Measurements from ENCODE around the gene ALG6.

ALG6 gene

GRCh38 chr1:63381741-63382140 is 14.3 kb downstream of the ALG6 start:
- H3K36me3 ChIP-seq (ENCODE audit: control insufficient read depth, insufficient read depth, low read length): peaks cover 1% of the 10 kb centered on the region; the same call in 1 of the 2 replicates
- H3K27me3 ChIP-seq (replicated peaks; ENCODE audit: control insufficient read depth, insufficient read depth, low read length): no peaks in the 10 kb centered on the region
- no peak for DNase-seq (ENCODE audit: extremely low read depth, insufficient read length)
- TF ChIP-seq CTCF (IDR thresholded peaks at IDR 0.05; ENCODE audit: insufficient read depth, low read length, poor library complexity, severe bottlenecking): no peak
- no peak overlapping the region for H3K4me3 ChIP-seq (replicated peaks; ENCODE audit: low read depth, low read length)

GRCh38 chr1:63401945-63402344 is 34.5 kb downstream of the ALG6 start:
- Histone ChIP-seq H3K36me3 (ENCODE audit: control insufficient read depth, insufficient read depth, low read length) (no peaks in the 10 kb centered on the region; the same call in 1 of the 2 replicates), H3K4me3 (replicated peaks; ENCODE audit: low read depth, low read length) (no peak overlapping the region), H3K27me3 (replicated peaks; ENCODE audit: control insufficient read depth, insufficient read depth, low read length) (no peaks in the 10 kb centered on the region)
- no peak for TF ChIP-seq CTCF (IDR thresholded peaks at IDR 0.05; ENCODE audit: insufficient read depth, low read length, poor library complexity, severe bottlenecking)
- no peak for DNase-seq (ENCODE audit: extremely low read depth, insufficient read length)

- Histone ChIP-seq H3K4me3 (replicated peaks; ENCODE audit: low read depth, low read length) (no peak overlapping the region), H3K36me3 (ENCODE audit: control insufficient read depth, insufficient read depth, low read length) (no peaks in the 10 kb centered on the region; the same call in 1 of the 2 replicates), H3K27me3 (replicated peaks; ENCODE audit: control insufficient read depth, insufficient read depth, low read length) (no peaks in the 10 kb centered on the region)
- no peak for DNase-seq (ENCODE audit: extremely low read depth, insufficient read length)
- no peak for TF ChIP-seq CTCF (IDR thresholded peaks at IDR 0.05; ENCODE audit: insufficient read depth, low read length, poor library complexity, severe bottlenecking)
These were observed 36.0 kb downstream of the ALG6 start for GRCh38 chr1:63403386-63403785.

GRCh38 chr1:63405021-63405420 is 37.6 kb downstream of the ALG6 start:
- TF ChIP-seq CTCF (IDR thresholded peaks at IDR 0.05; ENCODE audit: insufficient read depth, low read length, poor library complexity, severe bottlenecking): no peak
- Histone ChIP-seq H3K4me3 (replicated peaks; ENCODE audit: low read depth, low read length) (no peak overlapping the region), H3K36me3 (ENCODE audit: control insufficient read depth, insufficient read depth, low read length) (no peaks in the 10 kb centered on the region), H3K27me3 (replicated peaks; ENCODE audit: control insufficient read depth, insufficient read depth, low read length) (no peaks in the 10 kb centered on the region)
- DNase-seq (ENCODE audit: extremely low read depth, insufficient read length): no peak

GRCh38 chr1:63405987-63406386 is 38.6 kb downstream of the ALG6 start:
- TF ChIP-seq CTCF (IDR thresholded peaks at IDR 0.05; ENCODE audit: insufficient read depth, low read length, poor library complexity, severe bottlenecking): no peak
- Histone ChIP-seq H3K4me3 (replicated peaks; ENCODE audit: low read depth, low read length) (no peak overlapping the region), H3K27me3 (replicated peaks; ENCODE audit: control insufficient read depth, insufficient read depth, low read length) (no peaks in the 10 kb centered on the region), H3K36me3 (ENCODE audit: control insufficient read depth, insufficient read depth, low read length) (no peaks in the 10 kb centered on the region)
- no peak for DNase-seq (ENCODE audit: extremely low read depth, insufficient read length)

GRCh38 chr1:63407002-63407401 is 39.6 kb downstream of the ALG6 start:
- no peak for DNase-seq (ENCODE audit: extremely low read depth, insufficient read length)
- TF ChIP-seq CTCF (IDR thresholded peaks at IDR 0.05; ENCODE audit: insufficient read depth, low read length, poor library complexity, severe bottlenecking): no peak
- Histone ChIP-seq H3K4me3 (replicated peaks; ENCODE audit: low read depth, low read length) (no peak overlapping the region), H3K27me3 (replicated peaks; ENCODE audit: control insufficient read depth, insufficient read depth, low read length) (no peaks in the 10 kb centered on the region), H3K36me3 (ENCODE audit: control insufficient read depth, insufficient read depth, low read length) (no peaks in the 10 kb centered on the region)

All from GM06990 (cell line).